ENCODE results near the gene C3orf38. TPM values are rescaled to one million over a fixed set of nuclear protein-coding genes. Genes with fewer than 3 reads are reported as not detected.

Gene C3orf38
- total RNA-seq, 3 donors from 2014 or later (not counting 1 experiment from before 2014, with no cell fraction given), result 52.5 to 60.4 (median 54.7) TPM

DNA sequence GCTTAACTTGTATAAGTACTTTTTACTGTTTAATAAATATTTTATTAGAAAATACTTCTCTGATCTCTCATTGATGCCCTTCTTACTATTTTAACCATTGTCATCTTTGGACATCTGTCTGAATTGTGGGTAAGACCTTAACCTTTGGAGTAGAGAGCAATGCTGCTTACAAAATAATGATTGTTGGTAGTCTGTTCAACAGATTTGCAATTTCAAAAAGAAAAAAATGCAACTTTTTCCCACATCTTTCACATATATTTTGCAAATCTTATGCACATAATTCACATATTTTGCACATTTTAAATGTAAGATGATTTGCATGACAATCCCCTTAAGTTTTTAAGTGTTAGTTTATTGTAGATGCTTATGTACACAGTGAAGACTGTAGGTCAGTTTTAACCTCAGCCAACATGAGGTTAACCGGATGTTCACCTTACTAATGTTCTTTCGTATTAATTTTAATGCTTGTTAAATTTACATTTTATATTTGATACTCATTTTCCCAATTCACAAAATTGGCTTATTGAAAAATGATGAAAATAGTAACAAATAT lies 16.7 kb downstream of the C3orf38 start:
- no peaks in the 10 kb centered on the region for H3K9me3 Mint-ChIP-seq
- Histone ChIP-seq H3K9me3 (ENCODE audit: control insufficient read depth, insufficient read depth, low read length) (no peaks in the 10 kb centered on the region), H3K4me3 (ENCODE audit: low read length) (no peak overlapping the region), H3K4me1 (ENCODE audit: control insufficient read depth, insufficient read depth, low read length) (no peaks in the 10 kb centered on the region), H3K27me3 (ENCODE audit: control insufficient read depth, insufficient read depth, low read length) (no peaks in the 10 kb centered on the region), H3K27ac (ENCODE audit: low read length) (no peak overlapping the region), H3K36me3 (ENCODE audit: control insufficient read depth, insufficient read depth, low read length) (peaks cover 2% of the 10 kb centered on the region)
- DNase-seq (no peak), ATAC-seq (no peak)
- TF ChIP-seq, protein P1, sequence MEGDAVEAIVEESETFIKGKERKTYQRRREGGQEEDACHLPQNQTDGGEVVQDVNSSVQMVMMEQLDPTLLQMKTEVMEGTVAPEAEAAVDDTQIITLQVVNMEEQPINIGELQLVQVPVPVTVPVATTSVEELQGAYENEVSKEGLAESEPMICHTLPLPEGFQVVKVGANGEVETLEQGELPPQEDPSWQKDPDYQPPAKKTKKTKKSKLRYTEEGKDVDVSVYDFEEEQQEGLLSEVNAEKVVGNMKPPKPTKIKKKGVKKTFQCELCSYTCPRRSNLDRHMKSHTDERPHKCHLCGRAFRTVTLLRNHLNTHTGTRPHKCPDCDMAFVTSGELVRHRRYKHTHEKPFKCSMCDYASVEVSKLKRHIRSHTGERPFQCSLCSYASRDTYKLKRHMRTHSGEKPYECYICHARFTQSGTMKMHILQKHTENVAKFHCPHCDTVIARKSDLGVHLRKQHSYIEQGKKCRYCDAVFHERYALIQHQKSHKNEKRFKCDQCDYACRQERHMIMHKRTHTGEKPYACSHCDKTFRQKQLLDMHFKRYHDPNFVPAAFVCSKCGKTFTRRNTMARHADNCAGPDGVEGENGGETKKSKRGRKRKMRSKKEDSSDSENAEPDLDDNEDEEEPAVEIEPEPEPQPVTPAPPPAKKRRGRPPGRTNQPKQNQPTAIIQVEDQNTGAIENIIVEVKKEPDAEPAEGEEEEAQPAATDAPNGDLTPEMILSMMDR (IDR thresholded peaks at IDR 0.05), result no peak
- no peaks in the 10 kb centered on the region for H3K27me3 Mint-ChIP-seq (ENCODE audit: low read depth in 2 of 2)
- H3K4me1 Mint-ChIP-seq, result peaks cover 5 to 10% of the 10 kb centered on the region in 2 donors
- H3K36me3 Mint-ChIP-seq, result peaks cover 6% of the 10 kb centered on the region
- H3K4me3 Mint-ChIP-seq, result no peak overlapping the region
- intact Hi-C loops (cut with micrococcal nuclease), result no loop called here
- no CpG with 5 or more reads among the region's 2 CpGs for WGBS (ENCODE audit: insufficient coverage)
- H3K27ac Mint-ChIP-seq, result no peak overlapping the region

DNA sequence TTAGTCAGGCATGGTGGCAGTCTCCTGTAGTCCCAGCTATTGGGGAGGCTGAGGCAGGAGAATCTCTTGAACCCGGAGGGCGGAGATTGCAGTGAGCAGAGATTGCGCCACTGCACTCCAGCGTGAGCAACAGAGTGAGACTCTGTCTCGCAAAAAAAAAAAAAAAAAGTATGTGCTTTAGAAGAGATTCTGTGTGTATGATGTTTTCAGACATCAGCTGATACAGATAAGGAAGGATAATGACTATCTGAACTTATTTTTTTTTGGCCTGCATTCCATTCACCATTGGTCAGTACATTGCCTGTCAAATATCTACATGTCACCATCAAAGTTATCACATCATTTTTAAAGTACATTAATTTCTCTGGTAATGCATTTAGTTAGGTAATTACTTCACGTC lies 17.4 kb downstream of the C3orf38 start:
- no peak overlapping the region for H3K4me3 Mint-ChIP-seq
- H3K4me1 Mint-ChIP-seq, result peaks cover 5 to 10% of the 10 kb centered on the region in 2 donors
- H3K27me3 ChIP-seq (ENCODE audit: control insufficient read depth, insufficient read depth, low read length), result no peaks in the 10 kb centered on the region
- no peaks in the 10 kb centered on the region for H3K4me1 ChIP-seq (ENCODE audit: control insufficient read depth, insufficient read depth, low read length)
- no peaks in the 10 kb centered on the region for H3K36me3 ChIP-seq (ENCODE audit: control insufficient read depth, insufficient read depth, low read length)
- no peaks in the 10 kb centered on the region for H3K9me3 ChIP-seq (ENCODE audit: control insufficient read depth, insufficient read depth, low read length)
- TF ChIP-seq, protein P1 (IDR thresholded peaks at IDR 0.05), result no peak
- no peaks in the 10 kb centered on the region for H3K27me3 Mint-ChIP-seq (ENCODE audit: low read depth in 2 of 2)
- DNase-seq (no peak), ATAC-seq (no peak)
- H3K27ac Mint-ChIP-seq, result no peak overlapping the region
- H3K36me3 Mint-ChIP-seq, result peaks cover 3% of the 10 kb centered on the region
- intact Hi-C loops (cut with micrococcal nuclease), result no loop called here
- no peak overlapping the region for H3K27ac ChIP-seq (ENCODE audit: low read length)
- H3K9me3 Mint-ChIP-seq, result no peaks in the 10 kb centered on the region
- 97% methylated on average over 5 of the region's 6 CpGs for WGBS (ENCODE audit: insufficient coverage)
- H3K4me3 ChIP-seq (ENCODE audit: low read length), result no peak overlapping the region

DNA sequence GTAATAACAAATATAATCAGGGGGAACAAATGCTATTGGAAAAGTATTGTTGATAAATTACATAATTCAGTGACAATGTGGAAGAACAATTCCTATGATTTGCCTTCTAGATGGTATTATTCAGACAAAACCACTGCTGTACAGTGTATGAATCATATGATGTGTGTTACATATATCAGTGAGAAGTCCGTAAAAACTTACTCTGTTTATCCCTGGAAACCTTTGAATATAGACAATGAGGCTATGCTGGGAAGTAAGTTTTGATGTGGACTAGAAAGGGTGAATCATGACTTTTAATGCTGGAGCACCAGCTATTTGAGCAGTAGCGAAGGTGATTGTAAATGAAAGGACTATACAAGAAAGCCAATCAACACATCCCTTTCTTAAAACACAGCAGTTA lies 17.9 kb downstream of the C3orf38 start:
- H3K9me3 Mint-ChIP-seq, result no peaks in the 10 kb centered on the region
- H3K9me3 ChIP-seq (ENCODE audit: control insufficient read depth, insufficient read depth, low read length), result no peaks in the 10 kb centered on the region
- 93% methylated on average over 1 of the region's 2 CpGs for WGBS (ENCODE audit: insufficient coverage)
- H3K4me3 ChIP-seq (ENCODE audit: low read length), result no peak overlapping the region
- H3K4me3 Mint-ChIP-seq, result no peak overlapping the region
- H3K27me3 Mint-ChIP-seq (ENCODE audit: low read depth in 2 of 2), result no peaks in the 10 kb centered on the region
- H3K27me3 ChIP-seq (ENCODE audit: control insufficient read depth, insufficient read depth, low read length), result no peaks in the 10 kb centered on the region
- ATAC-seq (no peak), DNase-seq (no peak)
- peaks cover 5 to 7% of the 10 kb centered on the region in 2 donors for H3K4me1 Mint-ChIP-seq
- TF ChIP-seq, protein P1 (IDR thresholded peaks at IDR 0.05), result no peak
- intact Hi-C loops (cut with micrococcal nuclease), result no loop called here
- no peaks in the 10 kb centered on the region for H3K4me1 ChIP-seq (ENCODE audit: control insufficient read depth, insufficient read depth, low read length)
- no peak overlapping the region for H3K27ac ChIP-seq (ENCODE audit: low read length)
- H3K36me3 Mint-ChIP-seq, result no peaks in the 10 kb centered on the region
- H3K27ac Mint-ChIP-seq, result no peak overlapping the region
- H3K36me3 ChIP-seq (ENCODE audit: control insufficient read depth, insufficient read depth, low read length), result no peaks in the 10 kb centered on the region

DNA sequence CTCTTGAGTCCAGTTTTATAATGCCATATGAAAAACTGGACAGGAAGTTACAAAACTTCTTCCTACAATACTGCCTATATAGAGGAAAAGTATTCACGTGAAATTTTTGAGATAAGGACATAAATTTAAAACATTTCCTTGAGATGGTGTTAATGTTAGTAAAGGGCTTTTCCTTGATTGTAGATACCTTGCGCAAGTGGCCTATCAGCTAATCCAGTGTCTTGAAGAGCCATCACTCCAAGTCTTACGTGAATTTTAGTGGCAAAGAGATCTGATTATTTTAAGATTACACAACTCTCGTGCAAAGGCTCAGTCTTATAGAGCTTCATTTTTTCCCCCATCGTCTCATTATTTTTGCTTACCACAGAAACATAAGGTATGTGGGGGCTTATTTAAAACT lies 18.4 kb downstream of the C3orf38 start:
- Mint-ChIP-seq H3K27ac (no peak overlapping the region), H3K27me3 (ENCODE audit: low read depth in 2 of 2) (no peaks in the 10 kb centered on the region), H3K36me3 (no peaks in the 10 kb centered on the region), H3K4me3 (no peak overlapping the region), H3K9me3 (no peaks in the 10 kb centered on the region), H3K4me1 (peaks cover 4 to 5% of the 10 kb centered on the region in 2 donors)
- H3K4me1 ChIP-seq (ENCODE audit: control insufficient read depth, insufficient read depth, low read length), result no peaks in the 10 kb centered on the region
- no peaks in the 10 kb centered on the region for H3K27me3 ChIP-seq (ENCODE audit: control insufficient read depth, insufficient read depth, low read length)
- DNase-seq (no peak), ATAC-seq (no peak)
- 93% methylated on average over 2 of the region's 5 CpGs for WGBS (ENCODE audit: insufficient coverage)
- TF ChIP-seq, protein P1 (IDR thresholded peaks at IDR 0.05), result no peak
- H3K4me3 ChIP-seq (ENCODE audit: low read length), result no peak overlapping the region
- no peak overlapping the region for H3K27ac ChIP-seq (ENCODE audit: low read length)
- intact Hi-C loops (cut with micrococcal nuclease), result no loop called here
- no peaks in the 10 kb centered on the region for H3K9me3 ChIP-seq (ENCODE audit: control insufficient read depth, insufficient read depth, low read length)
- H3K36me3 ChIP-seq (ENCODE audit: control insufficient read depth, insufficient read depth, low read length), result no peaks in the 10 kb centered on the region
